Measurements from ENCODE around the gene PCDH15. TPM values are rescaled to one million over a fixed set of nuclear protein-coding genes. Genes with fewer than 3 reads are reported as not detected.

Gene PCDH15
- total RNA-seq, 1 donor from 2014 or later, result not detected

GRCh38 chr10:54796881-54797280 is 4.2 kb downstream of the PCDH15 start:
- TF ChIP-seq CTCF (IDR thresholded peaks at IDR 0.05; ENCODE audit: insufficient read depth, low read length, severe bottlenecking), result no peak
- DNase-seq (ENCODE audit: low read depth) (no peak), FAIRE-seq (no peak)
- Histone ChIP-seq H3K27me3 (ENCODE audit: control insufficient read depth, insufficient read depth, low read length) (no peaks in the 10 kb centered on the region), H3K36me3 (ENCODE audit: control insufficient read depth, insufficient read depth, low read length) (no peaks in the 10 kb centered on the region), H3K4me3 (ENCODE audit: low read depth, low read length) (no peak overlapping the region)

GRCh38 chr10:54776622-54777021 is 24.4 kb downstream of the PCDH15 start:
- DNase-seq (ENCODE audit: low read depth) (no peak), FAIRE-seq (no peak)
- Histone ChIP-seq H3K27me3 (ENCODE audit: control insufficient read depth, insufficient read depth, low read length) (no peaks in the 10 kb centered on the region), H3K36me3 (ENCODE audit: control insufficient read depth, insufficient read depth, low read length) (no peaks in the 10 kb centered on the region), H3K4me3 (ENCODE audit: low read depth, low read length) (no peak overlapping the region)
- TF ChIP-seq CTCF (IDR thresholded peaks at IDR 0.05; ENCODE audit: insufficient read depth, low read length, severe bottlenecking), result no peak

GRCh38 chr10:54772468-54773122 is 28.4 kb downstream of the PCDH15 start:
- FAIRE-seq, result no peak
- TF ChIP-seq CTCF (IDR thresholded peaks at IDR 0.05; ENCODE audit: insufficient read depth, low read length, severe bottlenecking), result no peak
- Histone ChIP-seq H3K27me3 (ENCODE audit: control insufficient read depth, insufficient read depth, low read length) (no peaks in the 10 kb centered on the region), H3K4me3 (ENCODE audit: low read depth, low read length) (no peak overlapping the region), H3K36me3 (ENCODE audit: control insufficient read depth, insufficient read depth, low read length) (no peaks in the 10 kb centered on the region)
- no peak for DNase-seq (ENCODE audit: low read depth)

GRCh38 chr10:54769051-54769450 is 32.0 kb downstream of the PCDH15 start:
- H3K36me3 ChIP-seq (ENCODE audit: control insufficient read depth, insufficient read depth, low read length), result no peaks in the 10 kb centered on the region
- no peak overlapping the region for H3K4me3 ChIP-seq (ENCODE audit: low read depth, low read length)
- FAIRE-seq (no peak), DNase-seq (ENCODE audit: low read depth) (no peak)
- TF ChIP-seq CTCF (IDR thresholded peaks at IDR 0.05; ENCODE audit: insufficient read depth, low read length, severe bottlenecking), result no peak
- H3K27me3 ChIP-seq (ENCODE audit: control insufficient read depth, insufficient read depth, low read length), result no peaks in the 10 kb centered on the region

- H3K4me3 ChIP-seq (ENCODE audit: low read depth, low read length), result no peak overlapping the region
- DNase-seq (ENCODE audit: low read depth), result peak; percentile 3
- no peaks in the 10 kb centered on the region for H3K27me3 ChIP-seq (ENCODE audit: control insufficient read depth, insufficient read depth, low read length)
- TF ChIP-seq CTCF (IDR thresholded peaks at IDR 0.05; ENCODE audit: insufficient read depth, low read length, severe bottlenecking), result no peak
- no peaks in the 10 kb centered on the region for H3K36me3 ChIP-seq (ENCODE audit: control insufficient read depth, insufficient read depth, low read length)
- no peak for FAIRE-seq
These were observed 42.2 kb downstream of the PCDH15 start for GRCh38 chr10:54758791-54759190.

GRCh38 chr10:54749623-54750022 is 51.4 kb downstream of the PCDH15 start:
- DNase-seq (ENCODE audit: low read depth) (no peak), FAIRE-seq (no peak)
- H3K27me3 ChIP-seq (ENCODE audit: control insufficient read depth, insufficient read depth, low read length), result no peaks in the 10 kb centered on the region
- TF ChIP-seq CTCF (IDR thresholded peaks at IDR 0.05; ENCODE audit: insufficient read depth, low read length, severe bottlenecking), result no peak
- H3K4me3 ChIP-seq (ENCODE audit: low read depth, low read length), result no peak overlapping the region
- no peaks in the 10 kb centered on the region for H3K36me3 ChIP-seq (ENCODE audit: control insufficient read depth, insufficient read depth, low read length)
